Skeletal muscle tissue (tissue), 4 donors: ENCODE measurements around the gene PITPNM1. TPM values are rescaled to one million over a fixed set of nuclear protein-coding genes. Genes with fewer than 3 reads are reported as not detected.

Experiments
- H3K27ac ChIP-seq: one replicate; pipeline ENCODE4 v1.7.0; 2013; ENCODE audit warnings: mild to moderate bottlenecking, low read depth, low read length, inconsistent platforms
- H3K27me3 ChIP-seq, 3 donors: one replicate each; pipeline ENCODE4 v1.7.0; 2013; ENCODE audit warnings: low read length in 3 of 3; ENCODE audit not compliant: control insufficient read depth in 3 of 3, insufficient read depth in 3 of 3
- H3K36me3 ChIP-seq, 3 donors: one replicate each; pipeline ENCODE4 v1.7.0; 2013; ENCODE audit warnings: low read length in 3 of 3; ENCODE audit not compliant: control insufficient read depth in 3 of 3, insufficient read depth in 3 of 3
- H3K4me1 ChIP-seq, 3 donors: one replicate each; pipeline ENCODE4 v1.7.0; 2013; ENCODE audit warnings: low read length in 3 of 3, mild to moderate bottlenecking in 3 of 3; ENCODE audit not compliant: control insufficient read depth in 3 of 3, insufficient read depth in 3 of 3
- H3K4me3 ChIP-seq, 3 donors: one replicate each; pipeline ENCODE4 v1.7.0; 2013; ENCODE audit warnings: low read length in 3 of 3
- H3K9ac ChIP-seq, 3 donors: one replicate each; pipeline ENCODE4 v1.7.0; 2013; ENCODE audit warnings: low read length in 3 of 3, mild to moderate bottlenecking in 3 of 3, moderate library complexity in 2 of 3, low read depth in 1 of 3
- H3K9me3 ChIP-seq, 3 donors: one replicate each; pipeline ENCODE4 v1.7.0; 2013; ENCODE audit warnings: low read length in 3 of 3; ENCODE audit not compliant: control insufficient read depth in 3 of 3
- total RNA-seq: library from RNA; depleted of rRNA; stranded (reverse); fragments of >200 nt; gene quantifications from one replicate; pipeline ENCODE4 v1.2.3, GENCODE V29; 2014
- donor health status: Osteomylitis.

The PITPNM1 gene
- total RNA-seq, 1 donor from 2014 or later, result 5.7 TPM

DNA sequence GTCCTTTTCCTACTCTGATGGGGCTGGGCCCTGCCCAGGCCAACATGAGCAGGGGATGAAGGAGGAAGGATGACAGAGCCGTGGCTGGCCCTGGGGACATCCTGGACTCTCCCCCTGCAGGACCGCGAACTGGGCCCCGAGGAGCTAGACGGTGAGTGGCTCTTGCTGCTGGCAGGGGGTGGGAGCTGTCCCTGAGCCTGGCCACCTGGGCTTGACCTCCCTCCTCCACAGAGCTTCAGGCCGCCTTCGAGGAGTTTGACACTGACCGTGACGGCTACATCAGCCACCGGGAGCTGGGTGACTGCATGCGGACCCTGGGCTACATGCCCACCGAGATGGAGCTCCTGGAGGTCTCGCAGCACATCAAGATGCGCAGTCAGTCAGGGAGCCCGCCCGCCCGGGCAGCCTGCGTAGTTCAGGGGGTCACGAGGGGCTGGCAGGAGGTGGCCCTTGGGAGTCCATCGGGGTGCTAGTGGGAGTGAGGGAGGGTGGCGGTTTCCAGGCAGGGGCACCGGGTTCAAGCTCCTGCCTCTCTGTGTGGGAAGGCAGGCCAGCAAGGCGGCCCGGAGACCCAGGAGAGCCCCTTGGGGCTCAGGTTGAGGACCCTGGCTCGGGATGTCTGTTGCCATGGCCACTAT, 49.0 kb downstream of the PITPNM1 start:
- Histone ChIP-seq H3K4me1 (peaks cover 0 to 8% (median 7%) of the 10 kb centered on the region in 3 donors), H3K27ac (no peak overlapping the region), H3K9ac (no peak overlapping the region), H3K9me3 (no peaks in the 10 kb centered on the region), H3K4me3 (no peak overlapping the region), H3K27me3 (peaks cover 0 to 6% (median 0%) of the 10 kb centered on the region in 3 donors), H3K36me3 (no peaks in the 10 kb centered on the region)

DNA sequence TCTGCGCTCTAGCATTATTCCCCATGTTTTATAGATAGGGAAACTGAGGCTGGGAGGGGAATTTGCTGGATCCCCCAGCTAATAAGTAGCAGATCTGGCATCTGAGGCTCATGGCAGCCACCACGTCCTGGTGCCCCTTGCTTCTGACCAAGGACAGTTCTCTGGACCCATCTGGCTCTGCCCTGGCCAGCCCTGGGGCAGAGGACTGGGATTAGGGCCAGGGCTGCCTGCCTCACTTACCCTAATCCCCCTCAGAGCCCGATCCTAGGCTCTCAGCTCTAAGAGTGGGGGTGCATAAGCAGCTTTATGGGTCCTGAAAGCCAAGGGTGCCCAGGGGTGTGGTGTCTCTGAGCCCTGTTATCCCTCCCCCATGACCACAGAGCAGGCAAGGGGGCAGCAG, 50.1 kb downstream of the PITPNM1 start, which contains the start of gene CABP4:
Gene CABP4, plus strand, starts transcription at position 301 of the 400 bp plus-strand sequence. Its CDS starts 70 bp downstream, at position 371.
- Histone ChIP-seq H3K4me3 (no peak within 1 kb of the TSS), H3K27me3 (peaks cover 0 to 6% (median 0%) of the 10 kb centered on the region in 3 donors), H3K9me3 (no peaks in the 10 kb centered on the region), H3K27ac (no peak within 1 kb of the TSS), H3K36me3 (no peaks in the 10 kb centered on the region), H3K4me1 (peaks cover 0 to 8% (median 7%) of the 10 kb centered on the region in 3 donors), H3K9ac (no peak within 1 kb of the TSS)

DNA sequence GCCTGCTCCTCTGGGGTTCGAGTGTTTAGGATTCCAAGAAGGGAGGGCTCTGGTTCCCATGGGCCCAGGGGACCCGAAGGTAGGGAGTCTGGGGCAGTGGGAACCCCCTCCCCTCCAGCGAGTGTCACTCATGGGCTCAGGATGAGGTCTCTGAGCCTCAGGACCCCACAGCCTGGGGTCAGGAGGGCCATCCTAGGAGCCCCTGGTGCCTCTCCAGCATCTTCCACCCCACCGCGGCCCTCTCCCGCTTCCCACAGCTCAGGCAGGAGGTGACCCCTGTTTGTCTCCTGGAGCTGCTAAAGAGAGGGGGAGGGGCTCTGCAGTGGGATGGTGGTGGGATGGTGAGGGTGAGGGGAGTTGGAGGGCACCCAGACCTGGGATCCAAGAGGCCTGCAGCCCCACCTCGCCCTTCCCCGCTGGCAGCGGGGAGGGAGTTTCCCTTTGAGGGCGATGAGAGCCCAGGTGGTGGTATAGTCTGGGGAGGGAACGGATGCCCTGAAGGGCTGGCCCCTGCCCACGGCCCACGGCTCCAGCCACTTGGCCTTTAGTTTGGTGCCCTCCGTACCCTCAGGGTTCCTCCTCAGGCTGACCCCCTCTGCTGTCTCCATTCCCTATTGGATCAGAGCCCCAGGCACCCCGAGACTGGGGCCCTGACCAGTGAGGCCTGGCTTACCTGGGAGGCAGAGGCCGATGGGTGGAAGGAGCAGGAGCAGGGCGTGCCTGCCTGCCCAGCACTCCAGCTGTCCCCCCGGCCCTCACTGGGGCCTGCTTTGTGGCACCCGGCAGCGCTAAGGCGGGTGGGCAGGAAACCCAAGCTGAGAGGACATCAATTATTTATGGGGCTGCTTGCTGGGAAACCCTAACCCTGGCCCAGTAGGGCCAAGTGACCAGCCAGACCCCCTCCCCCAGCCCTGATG, 51.1 kb downstream of the PITPNM1 start:
- Histone ChIP-seq H3K27me3 (peaks cover 0 to 6% (median 0%) of the 10 kb centered on the region in 3 donors), H3K9me3 (no peaks in the 10 kb centered on the region)

DNA sequence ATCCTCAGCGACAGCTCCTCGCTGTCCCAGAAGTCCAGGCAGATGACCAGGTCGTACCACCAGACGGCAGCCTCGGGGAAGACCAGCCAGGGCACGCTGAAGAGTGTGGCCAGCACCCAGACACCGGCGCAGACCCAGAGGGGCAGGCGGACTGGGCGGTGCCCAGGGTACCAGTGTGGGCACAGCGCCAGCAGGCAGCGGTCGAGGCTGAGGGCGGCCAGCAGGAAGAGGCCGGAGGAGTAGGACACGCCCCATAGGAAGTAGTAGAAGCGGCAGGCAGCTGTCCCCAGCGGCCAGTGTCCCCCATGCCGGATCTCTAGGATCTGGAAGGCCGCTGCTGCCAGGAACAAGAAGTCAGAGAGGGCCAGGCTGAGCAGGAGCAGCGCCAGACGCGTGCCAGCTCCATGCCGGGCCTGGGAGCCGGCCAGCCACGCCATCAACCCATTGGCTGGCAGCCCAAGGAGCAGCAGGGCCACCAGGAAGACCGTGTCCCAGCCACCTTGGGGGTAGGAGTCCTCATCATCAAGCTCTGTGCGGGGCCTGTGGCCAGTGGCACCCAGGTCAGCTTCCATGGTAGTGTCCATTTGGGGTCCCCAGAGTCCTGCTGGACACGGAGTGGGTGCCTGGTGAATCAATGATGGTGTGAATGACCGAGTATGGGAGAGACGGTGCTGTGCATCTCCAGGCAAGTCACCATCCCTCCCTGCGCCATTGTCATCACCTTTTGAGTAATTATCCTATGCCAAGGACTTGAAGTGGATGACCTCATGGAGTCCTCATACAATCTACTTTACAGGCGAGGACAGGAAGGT, 52.8 kb downstream of the PITPNM1 start, which contains the start of gene GPR152:
Gene GPR152, minus strand, starts transcription at position 589 of the 812 bp plus-strand sequence. Its CDS starts 5 bp downstream, at position 584.
- Histone ChIP-seq H3K4me3 (peak within 1 kb of the TSS; percentile 43 to 64 (median 54)), H3K9ac (peak within 1 kb of the TSS in 2 of 3 donors; percentile 58 to 73), H3K27me3 (peaks cover 0 to 6% (median 4%) of the 10 kb centered on the region in 3 donors), H3K9me3 (no peaks in the 10 kb centered on the region), H3K36me3 (no peaks in the 10 kb centered on the region), H3K4me1 (peaks cover 0 to 8% (median 7%) of the 10 kb centered on the region in 3 donors), H3K27ac (no peak within 1 kb of the TSS)

More for the DNA sequence above, 51.1 kb downstream of the PITPNM1 start:
- Histone ChIP-seq H3K4me1 (peaks cover 0 to 8% (median 7%) of the 10 kb centered on the region in 3 donors), H3K4me3 (no peak overlapping the region), H3K36me3 (no peaks in the 10 kb centered on the region), H3K9ac (no peak overlapping the region), H3K27ac (no peak overlapping the region)

DNA sequence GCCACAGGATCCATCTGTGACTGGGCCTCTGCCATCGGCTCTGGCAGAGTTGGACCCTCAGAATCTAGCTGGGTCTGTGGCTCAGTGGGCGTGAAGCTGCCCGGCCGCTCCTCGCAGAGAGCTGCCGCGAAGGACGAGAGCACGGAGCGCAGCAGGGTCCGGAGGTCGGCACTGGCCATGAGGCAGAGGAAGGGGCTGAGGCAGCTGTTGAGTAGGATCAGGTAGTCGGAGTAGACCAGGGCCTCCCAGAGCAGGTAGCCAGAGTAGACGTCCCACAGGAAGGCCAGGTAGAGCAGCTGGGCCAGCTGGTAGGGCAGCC, 53.5 kb downstream of the PITPNM1 start:
- Histone ChIP-seq H3K27ac (no peak overlapping the region), H3K9me3 (no peaks in the 10 kb centered on the region), H3K36me3 (no peaks in the 10 kb centered on the region), H3K27me3 (peaks cover 0 to 6% (median 4%) of the 10 kb centered on the region in 3 donors), H3K9ac (no peak overlapping the region), H3K4me1 (peaks cover 0 to 8% (median 7%) of the 10 kb centered on the region in 3 donors), H3K4me3 (no peak overlapping the region)

DNA sequence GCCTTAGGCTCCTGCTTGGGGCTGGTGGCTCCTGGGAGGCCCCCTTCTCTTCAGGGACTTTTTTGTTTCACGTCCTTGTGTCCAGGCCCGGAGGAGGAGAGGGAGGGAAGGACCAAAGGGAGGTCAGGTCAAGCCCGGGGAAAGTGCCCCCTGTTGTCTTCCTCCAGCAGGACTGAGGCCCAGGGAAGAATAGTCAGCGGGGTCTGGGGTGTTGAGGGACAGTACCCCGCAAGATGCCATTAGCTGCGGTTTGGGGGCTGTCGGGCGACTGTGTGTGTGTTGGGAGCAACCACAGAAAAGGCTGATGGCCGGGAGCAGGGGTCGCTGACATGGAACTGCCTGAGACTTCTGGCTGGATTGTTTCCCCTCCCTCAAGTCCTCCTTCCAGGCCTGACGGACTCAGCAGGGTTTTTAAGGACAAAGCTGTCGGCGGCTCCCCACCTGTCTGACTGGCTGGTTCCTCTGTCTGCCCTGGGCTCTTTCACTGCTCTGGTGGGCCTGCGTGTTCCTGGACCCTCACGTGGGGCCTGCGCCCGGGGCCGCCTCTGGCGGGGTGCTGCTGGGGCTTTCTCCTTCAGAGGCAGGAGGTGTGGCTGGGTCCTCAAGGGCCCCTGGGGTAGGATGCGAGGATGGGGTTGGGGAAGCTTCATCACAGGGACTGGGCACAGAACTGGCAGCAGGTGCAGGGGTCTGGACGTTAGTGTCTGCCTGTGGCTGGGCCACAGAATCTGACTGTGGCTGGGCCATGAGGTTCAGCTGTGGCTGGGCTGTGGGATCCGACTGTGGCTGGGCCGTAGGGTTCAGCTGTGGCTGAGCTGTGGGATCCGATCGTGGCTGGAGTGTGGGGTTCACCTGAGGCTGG, 54.1 kb downstream of the PITPNM1 start:
- Histone ChIP-seq H3K4me3 (no peak overlapping the region), H3K27me3 (peaks cover 0 to 6% (median 4%) of the 10 kb centered on the region in 3 donors), H3K9me3 (no peaks in the 10 kb centered on the region), H3K36me3 (no peaks in the 10 kb centered on the region), H3K9ac (no peak overlapping the region), H3K4me1 (peaks cover 0 to 8% (median 7%) of the 10 kb centered on the region in 3 donors), H3K27ac (no peak overlapping the region)

DNA sequence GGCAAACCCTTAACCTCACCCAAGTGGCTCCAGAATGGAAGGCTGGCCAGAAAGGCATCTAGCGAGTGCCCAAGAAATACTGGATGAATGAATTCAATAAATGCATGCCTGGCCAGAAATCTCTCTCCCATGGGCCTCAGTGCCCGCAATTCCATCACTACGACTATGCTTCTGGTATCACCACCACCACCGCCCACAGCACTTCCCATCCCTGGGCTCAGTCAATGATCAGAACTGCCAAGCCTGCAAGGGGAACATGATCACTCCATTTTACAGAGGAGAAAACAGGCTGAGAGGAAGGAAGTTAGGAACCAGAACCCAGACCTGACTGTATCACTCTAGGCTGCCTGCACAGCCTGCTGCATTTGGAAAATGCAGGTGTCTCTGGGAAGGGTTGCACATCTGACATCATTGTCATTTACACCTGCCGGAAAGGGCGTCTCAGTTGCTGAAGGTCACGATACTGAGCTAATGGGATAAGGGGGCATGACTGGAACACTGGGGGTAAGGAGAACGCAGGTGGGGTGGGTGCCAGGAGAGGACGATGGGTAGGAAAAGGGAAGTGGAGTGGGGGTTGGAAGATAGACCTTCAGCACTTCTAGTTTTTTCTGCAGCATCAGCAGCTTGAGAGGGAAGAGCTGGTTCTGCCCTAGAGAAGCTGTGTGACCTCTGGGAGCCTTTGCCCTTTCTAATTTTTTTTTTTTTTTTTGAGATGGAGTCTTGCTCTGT, 55.9 kb downstream of the PITPNM1 start:
- Histone ChIP-seq H3K4me1 (peaks cover 0 to 8% (median 7%) of the 10 kb centered on the region in 3 donors), H3K4me3 (no peak overlapping the region), H3K27me3 (peaks cover 0 to 4% (median 0%) of the 10 kb centered on the region in 3 donors), H3K27ac (no peak overlapping the region), H3K9ac (no peak overlapping the region), H3K9me3 (no peaks in the 10 kb centered on the region), H3K36me3 (no peaks in the 10 kb centered on the region)

DNA sequence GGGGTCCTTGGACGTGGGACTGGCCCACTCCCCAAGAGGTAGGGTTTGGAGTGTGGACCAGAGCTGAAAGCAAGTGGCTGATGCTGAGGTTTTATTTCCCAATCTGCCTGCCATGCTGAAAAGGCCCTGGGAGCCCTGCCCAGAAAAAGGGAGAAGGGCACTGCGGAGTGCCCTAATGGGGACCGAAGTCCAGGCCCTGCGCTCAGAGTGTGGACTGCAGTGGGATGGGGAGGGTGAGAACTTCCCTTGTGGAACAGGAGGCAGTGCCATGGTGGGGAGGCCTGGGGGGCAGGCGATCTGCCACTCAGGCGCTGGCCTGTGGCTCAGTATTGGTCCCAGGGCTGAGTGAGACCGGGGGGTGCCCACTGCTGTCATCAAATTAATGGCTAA, 56.9 kb downstream of the PITPNM1 start:
- Histone ChIP-seq H3K9ac (no peak overlapping the region), H3K36me3 (no peaks in the 10 kb centered on the region), H3K9me3 (no peaks in the 10 kb centered on the region), H3K27ac (no peak overlapping the region), H3K4me1 (peaks cover 0 to 8% (median 7%) of the 10 kb centered on the region in 3 donors), H3K4me3 (no peak overlapping the region), H3K27me3 (peaks cover 0 to 4% (median 0%) of the 10 kb centered on the region in 3 donors)
